ENCODE results near the gene SLC25A41. TPM values are rescaled to one million over a fixed set of nuclear protein-coding genes. Genes with fewer than 3 reads are reported as not detected.

Gene SLC25A41
- total and polyA plus RNA-seq, 11 donors, result 0.17 to 1.4 (median 0.50) TPM; not detected in 2

- peaks cover 0 to 7% (median 0%) of the 10 kb centered on the region in 12 donors for H3K9me3 ChIP-seq
- H3K4me3 ChIP-seq, result no peak overlapping the region
- H3K36me3 ChIP-seq, result peaks cover 3 to 82% (median 70%) of the 10 kb centered on the region in 9 donors
- intact Hi-C loops (cut with DNase I), result no loop called here
- no peak for TF ChIP-seq CTCF (IDR thresholded peaks at IDR 0.05)
- TF ChIP-seq POLR2A (IDR thresholded peaks at IDR 0.05), result no peak
- H3K4me1 ChIP-seq, result peaks cover 0 to 2% (median 0%) of the 10 kb centered on the region in 12 donors
- DNase-seq (no peak), ATAC-seq (no peak)
- no peak overlapping the region for H3K27ac ChIP-seq
- no peaks in the 10 kb centered on the region for H3K27me3 ChIP-seq
- WGBS, 4 donors, result 96 to 98% (median 97%) methylated on average over 40 of the region's 40 CpGs
Measured at GRCh38 chr19:6381030-6381750, 52.4 kb downstream of the SLC25A41 start.

GRCh38 chr19:6379744-6380143 is 53.8 kb downstream of the SLC25A41 start:
- peaks cover 0 to 5% (median 0%) of the 10 kb centered on the region in 12 donors for H3K4me1 ChIP-seq
- intact Hi-C loops (cut with DNase I), result loop anchor here in 2 of 10 donors (10.0 kb wide), 2 partner anchors 365 to 475 kb away; partner anchors contain the start of genes NDUFA11 (in 1 of the 2) and VMAC (in 1 of the 2)
- peaks cover 3 to 71% (median 66%) of the 10 kb centered on the region in 9 donors for H3K36me3 ChIP-seq
- no peaks in the 10 kb centered on the region for H3K27me3 ChIP-seq
- peaks cover 0 to 7% (median 0%) of the 10 kb centered on the region in 12 donors for H3K9me3 ChIP-seq
- ATAC-seq, result no peak
- no peak overlapping the region for H3K4me3 ChIP-seq
- no peak for DNase-seq
- TF ChIP-seq POLR2A (IDR thresholded peaks at IDR 0.05) (no peak), CTCF (IDR thresholded peaks at IDR 0.05) (no peak)
- no peak overlapping the region for H3K27ac ChIP-seq
- 82 to 100% (median 91%) methylated on average over 3 of the region's 3 CpGs for WGBS, 4 donors

GRCh38 chr19:6378486-6378885 is 55.1 kb downstream of the SLC25A41 start:
- TF ChIP-seq POLR2A (IDR thresholded peaks at IDR 0.05) (no peak), CTCF (IDR thresholded peaks at IDR 0.05) (no peak)
- no peaks in the 10 kb centered on the region for H3K27me3 ChIP-seq
- H3K27ac ChIP-seq, result no peak overlapping the region
- intact Hi-C loops (cut with DNase I), result loop anchor here in 2 of 10 donors (10.0 kb wide), 2 partner anchors 366 to 474 kb away; partner anchors contain the start of genes NDUFA11 (in 1 of the 2) and VMAC (in 1 of the 2)
- WGBS, 4 donors, result 90 to 95% (median 92%) methylated on average over 9 of the region's 9 CpGs
- ATAC-seq (no peak), DNase-seq (no peak)
- H3K36me3 ChIP-seq, result peaks cover 3 to 67% (median 58%) of the 10 kb centered on the region in 9 donors
- peaks cover 0 to 7% (median 0%) of the 10 kb centered on the region in 12 donors for H3K9me3 ChIP-seq
- H3K4me3 ChIP-seq, result no peak overlapping the region
- peaks cover 0 to 14% (median 6%) of the 10 kb centered on the region in 12 donors for H3K4me1 ChIP-seq

GRCh38 chr19:6378041-6378440 is 55.5 kb downstream of the SLC25A41 start:
- H3K27me3 ChIP-seq, result no peaks in the 10 kb centered on the region
- peaks cover 0 to 15% (median 6%) of the 10 kb centered on the region in 12 donors for H3K4me1 ChIP-seq
- H3K4me3 ChIP-seq, result no peak overlapping the region
- TF ChIP-seq CTCF (IDR thresholded peaks at IDR 0.05) (no peak), POLR2A (IDR thresholded peaks at IDR 0.05) (no peak)
- no peak overlapping the region for H3K27ac ChIP-seq
- no peak for DNase-seq
- WGBS, 4 donors, result 51 to 72% (median 65%) methylated on average over 6 of the region's 6 CpGs
- ATAC-seq, result no peak
- H3K36me3 ChIP-seq, result peaks cover 3 to 63% (median 54%) of the 10 kb centered on the region in 9 donors
- H3K9me3 ChIP-seq, result peaks cover 0 to 7% (median 0%) of the 10 kb centered on the region in 12 donors
- intact Hi-C loops (cut with DNase I), result loop anchor here in 2 of 10 donors (10.0 kb wide), 2 partner anchors 367 to 473 kb away; partner anchors contain the start of genes NDUFA11 (in 1 of the 2) and VMAC (in 1 of the 2)
